Uterus (tissue), 2 donors: ENCODE measurements around the gene DBH.

Experiments used
- POLR2A ChIP-seq, 2 donors: fragments of 450-650 bp; IDR thresholded peaks; one replicate each; pipeline ENCODE4 v1.6.1; 2016; ENCODE audit warnings: antibody characterized with exemption in 2 of 2, mild to moderate bottlenecking in 1 of 2, moderate library complexity in 1 of 2
- TF ChIP-seq, protein P1 (sequence below), 4 experiments: fragments of 200-600 bp in 2 of 4; fragments of 450-650 bp in 2 of 4; sonication (generic) in 2 of 4; IDR thresholded peaks; one replicate each; pipeline ENCODE4 v1.5.1; 2016 to 2019; ENCODE audit warnings: antibody characterized with exemption in 4 of 4, mild to moderate bottlenecking in 2 of 4, moderate library complexity in 1 of 4

DNA sequence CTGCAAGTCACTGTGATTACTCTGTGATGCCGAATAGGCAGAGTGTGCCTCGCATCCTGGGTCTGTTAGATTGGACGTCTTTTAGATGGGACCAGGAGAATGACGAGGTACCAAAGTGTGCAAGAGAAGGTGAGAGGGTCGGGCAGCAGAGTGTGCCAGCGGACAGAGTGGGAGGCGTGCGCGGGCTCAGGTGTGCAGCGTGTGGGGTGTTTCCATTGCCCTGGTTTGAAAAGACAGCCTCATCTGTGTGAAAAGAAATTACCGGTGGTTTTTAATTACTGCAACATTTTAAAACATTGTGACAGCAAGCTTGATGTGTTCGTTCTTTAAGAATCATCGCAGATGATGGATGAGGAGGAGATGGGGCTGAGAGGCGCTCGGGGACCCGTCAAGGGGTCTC, 22.7 kb upstream of the DBH start:
- TF ChIP-seq POLR2A (IDR thresholded peaks at IDR 0.05), result no peak
- TF ChIP-seq, protein P1, sequence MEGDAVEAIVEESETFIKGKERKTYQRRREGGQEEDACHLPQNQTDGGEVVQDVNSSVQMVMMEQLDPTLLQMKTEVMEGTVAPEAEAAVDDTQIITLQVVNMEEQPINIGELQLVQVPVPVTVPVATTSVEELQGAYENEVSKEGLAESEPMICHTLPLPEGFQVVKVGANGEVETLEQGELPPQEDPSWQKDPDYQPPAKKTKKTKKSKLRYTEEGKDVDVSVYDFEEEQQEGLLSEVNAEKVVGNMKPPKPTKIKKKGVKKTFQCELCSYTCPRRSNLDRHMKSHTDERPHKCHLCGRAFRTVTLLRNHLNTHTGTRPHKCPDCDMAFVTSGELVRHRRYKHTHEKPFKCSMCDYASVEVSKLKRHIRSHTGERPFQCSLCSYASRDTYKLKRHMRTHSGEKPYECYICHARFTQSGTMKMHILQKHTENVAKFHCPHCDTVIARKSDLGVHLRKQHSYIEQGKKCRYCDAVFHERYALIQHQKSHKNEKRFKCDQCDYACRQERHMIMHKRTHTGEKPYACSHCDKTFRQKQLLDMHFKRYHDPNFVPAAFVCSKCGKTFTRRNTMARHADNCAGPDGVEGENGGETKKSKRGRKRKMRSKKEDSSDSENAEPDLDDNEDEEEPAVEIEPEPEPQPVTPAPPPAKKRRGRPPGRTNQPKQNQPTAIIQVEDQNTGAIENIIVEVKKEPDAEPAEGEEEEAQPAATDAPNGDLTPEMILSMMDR (IDR thresholded peaks at IDR 0.05), result no peak
